GM12878 (cell line): Measurements from ENCODE around the gene HTR2B. TPM values are rescaled to one million over a fixed set of nuclear protein-coding genes. Genes with fewer than 3 reads are reported as not detected.

Experiments
- ATAC-seq: fragments of 200-7000 bp; cut with Tn5 transposase; 3 replicates; pipeline ENCODE4 v1.9.1; 2020; ENCODE audit warnings: mild to moderate bottlenecking, moderate library complexity
- BruUV-seq: library from RNA; stranded (reverse); fragments of 400-500 nt; replicated peaks from 2 replicates; lab custom pipeline; 2021; lab: Mats Ljungman, UMichigan
- CTCF ChIA-PET: fragments of 300-600 bp; sonication (Branson Sonifier 250); formaldehyde crosslinking; extraction: SDS; loops from one replicate; lab custom pipeline; 2021; ENCODE audit warnings: inconsistent platforms; lab: Yijun Ruan, JAX
- POLR2A ChIA-PET: fragments of 350-600 bp; formaldehyde crosslinking; extraction: SDS; loops from one replicate; lab custom pipeline; 2021; ENCODE audit warnings: inconsistent platforms; lab: Charles Lee
- RAD21 ChIA-PET: fragments of 300-600 bp; sonication (Branson Sonifier 250); formaldehyde crosslinking; loops from one replicate; lab custom pipeline; 2023; ENCODE audit warnings: antibody characterized with exemption; ENCODE audit not compliant: unreplicated experiment; lab: Charles Lee
- SMC1A ChIA-PET: fragments of 300-600 bp; sonication (Branson Sonifier 250); formaldehyde crosslinking; loops from one replicate; lab custom pipeline; 2023; ENCODE audit not compliant: unreplicated experiment, uncharacterized antibody; lab: Charles Lee
- DNase-seq: peaks from one replicate; pipeline ENCODE4 v3.0.0-alpha.2; 2011; ENCODE audit warnings: low read depth, low spot score
- FAIRE-seq: peaks from 3 replicates; lab custom pipeline; 2011; peaks lifted over from hg19 to GRCh38; lab: Jason Lieb, UNC
- H2AFZ ChIP-seq: 2 replicates; pipeline ENCODE4 v1.6.0; 2011; ENCODE audit warnings: low read depth, low read length, control low read depth; ENCODE audit not compliant: control insufficient read depth
- H3K27ac ChIP-seq: 2 replicates; pipeline ENCODE4 v1.5.1; 2011; ENCODE audit warnings: control low read depth; ENCODE audit not compliant: control insufficient read depth, insufficient read depth
- H3K27me3 ChIP-seq, 2 experiments: replicated peaks in 1 of 2; 2 replicates each; pipeline versions ENCODE4 v1.6.0 to v1.6.1; 2011; ENCODE audit warnings: low read length in 1 of 2; ENCODE audit not compliant: control insufficient read depth in 2 of 2, insufficient read depth in 2 of 2
- H3K36me3 ChIP-seq, 2 experiments: 2 replicates each; pipeline ENCODE4 v1.5.1; 2011; ENCODE audit warnings: low read length in 1 of 2; ENCODE audit not compliant: control insufficient read depth in 2 of 2, insufficient read depth in 2 of 2
- H3K4me1 ChIP-seq: 2 replicates; pipeline ENCODE4 v1.6.1; 2011; ENCODE audit warnings: mild to moderate bottlenecking, low read length, moderate library complexity, mixed read lengths; ENCODE audit not compliant: control insufficient read depth, insufficient read depth
- H3K4me2 ChIP-seq: 2 replicates; pipeline ENCODE4 v1.6.0; 2011; ENCODE audit warnings: control low read depth; ENCODE audit not compliant: control insufficient read depth, insufficient read depth
- H3K4me3 ChIP-seq: fragments of 200-600 bp; sonication (generic); 2 replicates; pipeline ENCODE4 v1.5.1; 2016
- H3K79me2 ChIP-seq: 2 replicates; pipeline ENCODE4 v1.6.0; 2011; ENCODE audit warnings: low read length; ENCODE audit not compliant: control insufficient read depth, insufficient read depth
- H3K9ac ChIP-seq: 2 replicates; pipeline ENCODE4 v1.8.0; 2011; ENCODE audit warnings: low read length, control low read depth, mixed read lengths; ENCODE audit not compliant: control insufficient read depth, insufficient read depth
- H3K9me3 ChIP-seq: replicated peaks from 3 replicates; pipeline ENCODE4 v1.5.1; 2011; ENCODE audit warnings: mild to moderate bottlenecking, low read length; ENCODE audit not compliant: control insufficient read depth, insufficient read depth
- H4K20me1 ChIP-seq: 2 replicates; pipeline ENCODE4 v1.6.0; 2011; ENCODE audit not compliant: control insufficient read depth, insufficient read depth
- BACH1 ChIP-seq: fragments of 450-650 bp; IDR thresholded peaks from 2 replicates; pipeline ENCODE4 v1.6.1; 2017; ENCODE audit warnings: mild to moderate bottlenecking, borderline replicate concordance
- BCLAF1 ChIP-seq: fragments of 450-650 bp; IDR thresholded peaks from 2 replicates; pipeline ENCODE4 v1.6.1; 2017; ENCODE audit warnings: antibody characterized with exemption, mild to moderate bottlenecking, moderate library complexity
- CEBPZ ChIP-seq: fragments of 150-350 bp; IDR thresholded peaks from 2 replicates; pipeline ENCODE4 v1.6.1; 2016; ENCODE audit warnings: low read depth, low read length
- CHD2 ChIP-seq: IDR thresholded peaks from 2 replicates; pipeline ENCODE4 v1.6.1; 2011; ENCODE audit warnings: low read depth, low read length, improper control_type of control experiment, borderline replicate concordance
- CHD4 ChIP-seq: fragments of 200-600 bp; sonication (generic); IDR thresholded peaks from 2 replicates; pipeline ENCODE4 v1.6.1; 2016; ENCODE audit warnings: mild to moderate bottlenecking
- MLLT1 ChIP-seq: fragments of 450-650 bp; IDR thresholded peaks from 2 replicates; pipeline ENCODE4 v1.6.1; 2016; ENCODE audit warnings: mild to moderate bottlenecking
- PML ChIP-seq: IDR thresholded peaks from 2 replicates; pipeline ENCODE4 v1.6.1; 2012; ENCODE audit warnings: low read length, inconsistent platforms
- RAD21 ChIP-seq: IDR thresholded peaks from 2 replicates; pipeline ENCODE4 v1.6.1; 2011; ENCODE audit warnings: mild to moderate bottlenecking, low read depth, low read length, moderate library complexity; ENCODE audit not compliant: insufficient read depth
- YBX1 ChIP-seq: fragments of 450-650 bp; IDR thresholded peaks from 2 replicates; pipeline ENCODE4 v1.6.1; 2016; ENCODE audit warnings: antibody characterized with exemption
- YY1 ChIP-seq: IDR thresholded peaks from 2 replicates; pipeline ENCODE4 v1.6.1; 2011; ENCODE audit warnings: low read depth, mild to moderate bottlenecking, low read length
- ZNF384 ChIP-seq: IDR thresholded peaks from 2 replicates; pipeline ENCODE4 v1.6.1; 2012; ENCODE audit warnings: low read depth, mild to moderate bottlenecking, low read length, improper control_type of control experiment, borderline replicate concordance
- ZNF687 ChIP-seq: fragments of 450-650 bp; IDR thresholded peaks from 2 replicates; pipeline ENCODE4 v1.6.1; 2017; ENCODE audit warnings: mild to moderate bottlenecking, moderate library complexity
- ZZZ3 ChIP-seq: IDR thresholded peaks from 2 replicates; pipeline ENCODE4 v1.6.1; 2011; ENCODE audit warnings: low read depth; ENCODE audit not compliant: control insufficient read depth, insufficient read length
- WGBS: methylation state at CpG from one replicate; pipeline ENCODE4 v1.1.6; 2016; ENCODE audit warnings: low lambda C conversion rate; ENCODE audit not compliant: insufficient replicate concordance, insufficient coverage; ENCODE audit errors: missing lambda C conversion rate; 5-methylcytosine and 5-hydroxymethylcytosine counted together
- in situ Hi-C: fragments of 300-500 bp; cut with MboI; formaldehyde crosslinking; loops from 9 replicates; pipeline ENCODE4 v1.14.3; 2018; ENCODE audit warnings: mixed read lengths
- intact Hi-C: fragments of 100-400 bp; cut with micrococcal nuclease; formaldehyde crosslinking; loops from one replicate; pipeline ENCODE4 v1.14.2; 2022; ENCODE audit not compliant: unreplicated experiment
- polyA plus RNA-seq, 11 experiments: library from polyadenylated mRNA; depleted of rRNA in 4 of 11; unstranded in 6 of 11; stranded (reverse) in 5 of 11; fragments of >200 nt; fragmentation: Nextera tagmentation in 4 of 11; fragmentation: Illumina TruSeq in 1 of 11; extraction: Ambion mirVana in 4 of 11; extraction: Trizol in 1 of 11; gene quantifications; 1 replicate in 1 of 11; 2 replicates in 10 of 11; pipeline versions ENCODE4 v1.2.1 to v1.2.3, GENCODE V29; 2011 to 2016; ENCODE audit warnings: inconsistent platforms in 2 of 11, missing spikeins in 2 of 11, low read depth in 1 of 11
- total RNA-seq, 4 experiments: library from RNA; depleted of rRNA in 3 of 4; stranded (reverse); fragments of >200 nt in 3 of 4; fragmentation: Illumina TruSeq in 1 of 4; extraction: Trizol in 1 of 4; gene quantifications; 2 replicates each; pipeline versions ENCODE4 v1.2.1 to v1.2.3, GENCODE V29; 2013 to 2021

The HTR2B gene
- total and polyA plus RNA-seq, 10 of the 15 experiments (the other 5 are each of a cell fraction or from before 2014, with no cell fraction given), result 0.03 to 1.2 (median 0.15) TPM

GRCh38 chr2:231146665-231147064 is 21.8 kb upstream of the HTR2B start:
- no peak overlapping the region for H3K27ac ChIP-seq
- FAIRE-seq (no peak), DNase-seq (no peak), ATAC-seq (no peak)
- peaks cover 1 to 3% of the 10 kb centered on the region in 2 experiments; a peak in 3 of 4 replicates for H3K36me3 ChIP-seq
- no peaks in the 10 kb centered on the region for H3K27me3 ChIP-seq
- intact Hi-C loops (no loop called here), in situ Hi-C loops (no loop called here)
- no peaks in the 10 kb centered on the region for H3K9me3 ChIP-seq
- ChIA-PET RAD21 (no interaction called here), POLR2A (no interaction called here), SMC1A (interaction anchor here (0.8 to 1.9 kb wide), 2 partner anchors 17 to 35 kb away, joined by 3 to 5 read pairs; no protein-coding TSS in a partner anchor), CTCF (interaction anchor here (1.3 to 1.8 kb wide), 2 partner anchors 43 to 265 kb away, joined by 3 to 5 read pairs; no protein-coding TSS in a partner anchor)
- no peaks in the 10 kb centered on the region for H3K79me2 ChIP-seq
- H3K4me1 ChIP-seq, result no peaks in the 10 kb centered on the region
- H3K4me3 ChIP-seq, result no peak overlapping the region
- BruUV-seq, result no TSS peak
- 69% methylated on average over 2 of the region's 2 CpGs for WGBS
- no peak overlapping the region for H2AFZ ChIP-seq
- no peak overlapping the region for H3K4me2 ChIP-seq
- H4K20me1 ChIP-seq, result no peaks in the 10 kb centered on the region
- H3K9ac ChIP-seq, result no peak overlapping the region
- TF ChIP-seq YY1 (no peak), CEBPZ (no peak), ZNF384 (no peak), PML (no peak), YBX1 (no peak), RAD21 (no peak), MLLT1 (no peak), BCLAF1 (no peak), CHD4 (no peak), ZNF687 (no peak), ZZZ3 (no peak), CHD2 (no peak), BACH1 (no peak)
